ENCODE measurements around the gene KDELR3.

DNA sequence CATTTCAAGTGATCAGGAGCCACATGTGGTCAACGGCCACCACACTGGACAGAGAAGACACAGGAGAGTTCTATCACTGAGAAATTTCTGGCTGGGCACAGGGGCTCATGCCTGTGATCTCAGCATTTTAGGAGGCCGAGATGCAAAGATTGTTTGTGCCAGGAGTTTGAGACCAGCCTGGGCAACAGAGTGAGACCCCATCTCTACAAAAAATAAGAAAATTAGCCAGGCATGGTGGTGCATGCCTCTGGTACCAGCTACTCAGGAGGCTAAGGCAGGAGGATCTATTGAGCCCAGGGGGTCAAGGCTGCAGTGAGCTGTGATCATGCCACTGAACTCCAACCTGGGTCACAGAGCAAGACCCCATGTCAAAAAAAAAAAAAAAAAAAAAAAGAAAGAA, 39.2 kb upstream of the KDELR3 start:
- TF ChIP-seq CTCF (conservative IDR thresholded peaks at IDR 0.05; ENCODE audit: low read length) (no peak), EZH2phosphoT487 (IDR thresholded peaks at IDR 0.05; ENCODE audit: borderline replicate concordance, low read depth, low read length) (no peak)

Data from OCI-LY7 (cell line).